NCI-H1694 (cell line): Measurements from ENCODE around the gene FYB1.

ENCODE experiments used
- DNase-seq: peaks from one replicate; lab custom pipeline; 2025; lab: John Stamatoyannopoulos, UW

The FYB1 gene

DNA sequence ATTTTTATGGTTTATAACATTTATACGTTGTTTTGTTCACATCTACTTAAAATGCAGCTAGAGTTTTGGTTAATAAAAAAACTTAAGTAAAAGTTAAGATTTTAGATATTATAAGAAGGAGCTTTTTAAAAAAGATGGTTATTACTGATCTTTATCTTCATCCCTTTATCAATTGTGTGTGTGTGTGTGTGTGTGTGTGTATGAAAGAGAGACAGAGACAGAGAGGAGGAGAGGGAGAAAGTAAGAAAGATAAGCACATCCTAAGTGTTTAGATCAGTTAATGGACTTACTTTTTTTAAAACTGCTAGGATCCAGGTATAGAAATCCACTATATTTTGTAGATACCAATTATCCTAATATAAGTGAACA is 99.3 kb downstream of the FYB1 start:
- no peak for DNase-seq

GRCh38 chr5:39119404-39120051 is 99.8 kb downstream of the FYB1 start:
- DNase-seq, result no peak

DNA sequence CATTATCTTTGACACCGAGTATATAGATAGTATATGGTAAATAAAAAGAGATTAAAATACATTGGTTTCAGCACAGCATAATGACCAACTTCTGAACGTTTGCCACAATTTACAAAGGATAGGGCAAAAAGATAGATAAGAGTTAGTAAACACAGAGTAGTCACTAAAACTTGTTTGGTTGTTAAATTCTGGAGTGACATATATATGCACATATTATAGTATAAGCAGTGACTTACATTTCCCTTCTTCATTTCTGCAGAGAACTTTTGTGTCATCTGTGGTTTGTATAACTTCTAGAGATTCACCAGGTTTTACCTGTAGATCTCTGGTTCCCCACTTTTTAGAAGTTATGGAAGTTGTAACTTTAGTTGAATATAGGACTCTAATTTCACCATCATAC is 100.7 kb downstream of the FYB1 start:
- DNase-seq, result no peak

DNA sequence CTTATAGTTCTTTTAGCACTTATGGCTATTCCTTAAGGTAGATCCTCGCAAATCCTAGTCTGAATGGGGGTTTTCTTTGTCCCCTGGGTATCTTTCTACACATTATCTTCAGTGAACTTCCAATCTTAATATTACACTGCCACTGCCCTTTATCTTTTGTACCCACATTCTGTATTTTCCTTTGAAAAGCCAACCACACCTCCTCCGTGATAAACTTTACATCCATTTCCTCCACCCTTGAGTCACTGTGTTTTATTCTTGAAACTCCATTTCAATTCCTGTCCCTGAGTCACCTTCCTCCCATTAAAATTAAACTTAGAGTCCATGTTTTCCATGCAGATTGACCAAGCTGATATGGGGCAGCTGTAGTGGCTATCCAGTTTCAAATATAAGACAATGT is 102.0 kb downstream of the FYB1 start:
- DNase-seq, result no peak

GRCh38 chr5:39116344-39117170 is 102.8 kb downstream of the FYB1 start:
- DNase-seq, result no peak

DNA sequence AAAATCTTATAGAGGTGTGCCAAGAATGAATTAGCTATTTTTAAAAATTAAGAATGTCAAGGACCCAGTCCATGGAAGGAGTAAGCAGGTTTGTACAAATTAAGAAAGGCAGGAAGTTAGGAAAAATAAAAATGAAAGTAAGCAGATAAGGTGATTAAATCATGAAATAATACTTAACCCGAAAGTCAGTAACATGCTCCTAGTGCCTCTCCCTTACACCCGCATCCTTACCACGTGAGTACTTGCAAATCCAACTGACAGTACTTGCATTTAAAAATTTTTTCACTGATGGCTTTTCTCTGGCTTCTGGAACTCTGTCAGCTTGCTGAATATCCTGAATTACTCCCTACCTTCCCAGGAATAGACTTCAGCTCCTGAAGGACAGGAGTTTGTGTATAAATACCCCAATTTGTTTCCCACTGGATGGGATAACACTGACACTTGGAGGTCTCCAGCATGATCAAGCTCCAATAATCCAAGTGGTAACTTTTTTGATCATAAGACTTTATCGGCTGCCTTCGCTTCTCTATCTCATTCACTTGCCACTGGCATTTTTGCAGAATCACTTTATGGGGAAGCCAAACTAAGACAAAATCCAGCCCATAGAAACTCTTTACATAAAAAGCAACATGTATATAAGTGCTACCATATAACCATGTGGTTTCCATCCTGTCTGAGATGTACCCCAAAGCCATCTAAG is 103.6 kb downstream of the FYB1 start:
- DNase-seq, result no peak

DNA sequence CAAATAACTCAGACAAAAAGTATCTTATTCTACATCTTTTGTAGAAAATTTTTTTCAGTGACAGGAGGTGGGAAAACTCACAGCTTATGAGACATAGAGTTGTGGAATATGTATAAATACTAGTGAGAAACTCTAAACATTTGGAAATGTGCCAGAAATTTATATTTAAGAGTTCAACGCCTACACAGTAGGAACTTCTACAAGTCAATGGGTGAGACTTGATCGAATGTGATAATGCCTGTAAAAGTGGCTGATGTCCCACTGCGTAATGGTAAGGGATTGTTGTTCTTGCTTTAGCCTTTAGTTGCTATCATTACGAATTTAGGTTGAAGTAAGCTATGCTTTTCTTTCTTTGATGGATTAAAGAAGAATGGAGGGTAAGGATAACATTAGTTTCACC is 105.2 kb downstream of the FYB1 start:
- no peak for DNase-seq

DNA sequence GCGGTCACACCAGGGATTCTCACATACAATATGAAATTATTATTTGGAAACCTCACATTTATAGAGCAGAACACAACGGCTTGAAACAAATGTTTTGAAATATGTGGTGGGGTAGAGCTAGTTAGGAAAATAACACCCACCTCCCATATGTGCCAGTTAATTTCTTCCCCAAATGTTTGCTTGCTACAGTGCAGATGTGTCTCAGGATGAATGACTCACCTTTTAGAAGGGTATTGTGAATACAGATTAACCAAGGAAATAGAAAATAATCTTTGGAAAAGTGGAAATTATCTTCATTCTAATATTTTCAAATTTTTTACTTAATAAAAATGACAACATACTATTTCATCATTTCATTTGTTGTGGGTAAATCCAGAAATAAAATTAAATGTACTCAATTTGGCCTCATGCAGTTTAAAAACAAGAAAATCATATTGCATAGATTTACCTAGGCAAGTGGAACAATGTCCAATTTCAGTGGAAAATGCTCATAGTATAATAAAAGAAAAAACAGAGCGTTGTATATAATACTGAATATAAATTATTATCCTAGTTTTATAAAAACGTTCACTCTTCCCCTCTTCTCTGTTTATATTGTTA is 105.9 kb downstream of the FYB1 start:
- no peak for DNase-seq

GRCh38 chr5:39109606-39110005 is 109.8 kb downstream of the FYB1 start:
- DNase-seq, result no peak

DNA sequence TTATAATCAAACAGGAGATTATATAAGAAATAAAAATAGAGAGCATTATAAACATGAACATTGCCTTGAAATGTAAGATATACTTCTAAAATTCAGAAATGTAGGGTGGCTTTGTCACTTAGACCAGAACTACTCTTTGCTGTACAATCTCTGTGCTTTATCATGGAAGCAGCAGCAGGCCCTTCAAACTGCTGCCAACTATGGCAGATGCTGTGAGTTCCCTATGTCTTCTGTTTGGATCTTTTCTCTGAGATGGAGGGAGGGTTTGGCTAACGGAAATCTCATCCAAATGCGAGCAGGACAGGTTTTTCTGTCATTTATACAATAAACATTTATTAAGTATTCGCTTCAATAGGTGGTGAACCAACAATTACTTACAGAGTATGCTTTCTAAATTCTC is 110.4 kb downstream of the FYB1 start:
- DNase-seq, result no peak

- no peak for DNase-seq
Measured at GRCh38 chr5:39107350-39107749, 112.0 kb downstream of the FYB1 start.

- no peak for DNase-seq
Measured at GRCh38 chr5:39106322-39106721, 113.0 kb downstream of the FYB1 start.

DNA sequence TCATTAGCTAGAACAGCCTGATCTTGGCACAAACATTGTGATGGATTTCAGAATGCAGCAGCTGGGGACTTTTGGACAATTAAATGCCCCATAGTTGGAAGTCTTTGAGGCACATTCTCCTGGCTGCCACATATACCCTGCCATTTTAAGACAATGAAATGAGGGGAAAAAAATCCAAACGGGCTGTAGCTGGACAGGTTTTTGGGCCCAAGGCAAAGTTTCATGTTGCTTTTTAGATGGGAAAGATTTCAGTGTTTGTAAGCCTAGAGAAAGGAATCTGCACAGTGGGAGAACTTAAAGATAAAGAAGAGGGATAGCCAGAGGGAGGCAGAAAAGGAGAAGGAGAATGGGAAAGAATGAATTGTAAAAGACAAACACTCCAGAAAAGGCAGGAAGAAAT is 115.1 kb downstream of the FYB1 start:
- DNase-seq, result no peak

GRCh38 chr5:39102684-39103155 is 116.6 kb downstream of the FYB1 start:
- no peak for DNase-seq

GRCh38 chr5:39100851-39101396 is 118.4 kb downstream of the FYB1 start:
- DNase-seq, result no peak

DNA sequence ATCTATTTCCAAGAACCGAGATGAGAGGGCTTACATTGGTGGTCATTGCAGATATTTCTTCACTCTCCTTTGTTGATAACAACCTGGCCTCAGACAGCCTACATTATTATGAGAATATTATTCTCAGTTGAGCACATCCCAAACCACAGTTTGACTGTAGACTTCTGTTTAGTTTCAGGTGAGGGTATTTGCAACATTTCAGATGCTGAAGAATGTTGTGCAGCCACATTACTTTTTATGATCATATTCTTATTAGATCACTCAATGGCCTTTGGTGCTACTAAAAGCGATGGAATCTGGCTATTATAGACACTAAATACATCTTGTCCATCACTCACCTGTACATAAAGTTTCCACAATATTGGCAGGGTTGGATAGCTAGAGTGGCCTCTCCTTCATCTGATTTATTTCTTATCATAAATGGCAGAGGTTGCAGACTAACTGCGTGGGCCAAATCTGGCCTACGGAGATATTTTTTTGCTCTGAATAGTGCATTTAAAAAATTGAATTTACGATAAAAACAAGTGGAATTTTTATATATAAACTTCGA is 119.0 kb downstream of the FYB1 start:
- DNase-seq, result no peak

- DNase-seq, result no peak
Measured at GRCh38 chr5:39099831-39100230, 119.5 kb downstream of the FYB1 start.

GRCh38 chr5:39093352-39093751 is 126.0 kb downstream of the FYB1 start:
- DNase-seq, result no peak

GRCh38 chr5:39092581-39093351 is 126.6 kb downstream of the FYB1 start:
- DNase-seq, result no peak

DNA sequence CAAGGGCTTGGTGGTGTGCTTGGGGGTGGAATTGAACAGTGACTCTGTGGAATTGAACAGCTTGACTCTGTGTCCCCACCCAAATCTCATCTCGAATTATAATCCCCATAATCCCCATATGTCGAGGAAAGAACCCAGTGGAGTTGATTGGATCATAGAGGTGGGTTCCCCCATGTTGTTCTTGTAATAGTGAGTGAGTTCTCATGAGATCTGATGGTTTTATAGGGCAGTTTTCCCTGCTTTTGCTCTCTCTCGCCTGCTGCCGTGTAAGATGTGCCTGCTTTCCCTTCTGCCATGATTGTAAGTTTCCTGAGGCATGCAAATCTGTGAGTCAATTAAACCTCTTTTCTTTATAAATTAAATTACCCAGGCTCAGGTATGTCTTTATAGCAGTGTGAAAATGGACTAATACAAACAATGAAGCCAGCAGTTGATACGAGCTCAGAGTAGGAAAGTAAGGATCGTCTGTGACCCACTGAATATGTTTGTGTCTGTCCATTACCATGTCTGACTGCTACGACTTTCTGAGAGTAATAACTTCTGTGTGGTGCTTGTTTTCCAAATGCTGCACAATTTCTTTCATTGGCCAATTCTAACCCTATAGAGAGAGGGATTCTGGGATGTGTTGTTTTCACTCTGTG is 127.3 kb downstream of the FYB1 start:
- no peak for DNase-seq

DNA sequence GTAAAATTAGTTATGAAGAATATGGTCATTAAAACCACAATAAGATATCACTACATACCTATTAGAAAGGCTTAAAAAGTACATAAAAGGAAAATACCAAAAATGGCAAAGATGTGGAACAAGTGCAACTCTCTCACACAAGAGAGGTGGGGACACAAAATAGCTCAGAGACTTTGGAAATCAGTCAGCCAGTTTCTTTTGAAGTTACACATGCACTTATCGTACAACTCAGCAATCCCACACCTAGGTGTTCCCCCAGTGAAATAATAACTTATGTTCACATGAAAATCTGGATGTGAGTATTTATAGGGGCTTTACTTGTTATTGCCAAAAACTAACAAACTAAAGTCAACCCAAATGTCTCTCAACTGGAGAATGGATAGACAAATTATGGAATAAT is 135.4 kb downstream of the FYB1 start:
- no peak for DNase-seq
